ENCODE results near the gene MOB2.
"Not testable (repeated sequence)": the region's sequence is repeated elsewhere in the genome, so short reads cannot be mapped to it uniquely, and the experiment has no call there.

Gene MOB2

GRCh38 chr11:1439341-1439740 is 47.2 kb downstream of the MOB2 start:
- no peak for DNase-seq

DNA sequence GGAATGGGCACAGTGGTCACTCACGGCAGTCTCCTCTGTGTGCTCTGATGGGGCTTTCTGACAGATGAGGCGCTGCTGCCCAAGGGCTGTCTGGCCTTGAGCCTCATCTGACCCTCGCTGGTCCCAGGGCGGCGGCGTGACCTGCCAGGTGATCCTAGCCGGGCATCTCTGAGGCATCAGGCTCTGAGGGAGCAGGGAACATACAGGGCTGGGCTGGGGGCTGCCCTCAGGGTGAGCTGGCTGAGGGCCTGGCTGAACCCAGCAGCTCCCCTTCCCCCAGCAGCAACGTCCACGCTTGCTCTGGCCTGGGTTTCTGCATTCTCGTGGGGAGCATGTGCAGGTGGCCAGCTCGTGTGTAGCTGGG is 47.6 kb downstream of the MOB2 start:
- DNase-seq = no peak

- no peak for DNase-seq
Measured at GRCh38 chr11:1438261-1438966, 48.2 kb downstream of the MOB2 start.

DNA sequence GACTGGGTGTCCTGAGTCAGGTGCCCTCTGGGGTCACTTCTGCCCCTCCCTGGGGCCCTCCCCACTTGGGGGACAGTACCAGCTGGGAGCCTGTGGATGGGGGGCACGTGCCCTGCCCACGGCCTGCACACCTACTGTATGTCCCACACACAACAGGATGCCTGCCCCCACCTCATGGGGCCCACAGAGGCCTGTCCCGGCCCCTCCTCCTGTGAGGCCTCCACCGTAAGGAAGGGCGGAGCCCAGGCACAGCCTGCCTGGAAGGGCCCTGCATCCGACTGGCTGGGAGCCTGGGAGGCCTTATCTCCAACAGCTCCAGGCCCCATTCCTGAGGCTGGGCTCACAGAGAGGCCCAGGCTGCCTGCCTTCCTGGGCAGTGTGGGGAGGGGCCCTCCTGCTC is 49.1 kb downstream of the MOB2 start:
- peak in 1 of 2 donors; percentile 3 for DNase-seq

DNA sequence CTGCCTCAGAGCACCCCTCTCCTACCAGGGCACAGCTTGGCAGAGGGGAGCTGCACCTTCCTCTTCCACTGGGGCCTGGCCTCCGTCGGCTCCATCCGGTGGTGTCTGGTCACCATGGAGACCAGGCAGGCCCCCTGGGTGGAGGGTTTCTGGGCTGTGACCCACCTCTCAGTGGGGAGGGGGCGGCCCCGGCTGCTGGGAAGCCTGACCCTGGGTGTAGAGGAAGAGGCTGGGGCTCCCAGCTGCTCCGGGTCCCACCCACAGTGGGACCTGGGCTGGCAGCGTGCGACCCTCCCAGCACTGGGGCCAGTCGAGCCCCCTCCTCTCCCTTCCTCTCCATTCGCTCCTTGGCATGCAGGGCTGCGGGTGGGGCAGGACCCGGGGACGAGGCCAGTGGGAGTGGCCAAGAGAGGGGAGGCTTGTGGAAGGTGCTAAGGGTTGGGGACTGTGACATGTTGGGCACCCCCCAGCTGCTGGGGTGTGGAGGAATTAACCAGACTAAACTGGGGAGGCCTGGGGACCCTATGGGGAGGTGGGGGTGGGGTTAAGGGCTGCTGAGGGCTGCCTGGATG is 50.0 kb downstream of the MOB2 start:
- DNase-seq = no peak

DNA sequence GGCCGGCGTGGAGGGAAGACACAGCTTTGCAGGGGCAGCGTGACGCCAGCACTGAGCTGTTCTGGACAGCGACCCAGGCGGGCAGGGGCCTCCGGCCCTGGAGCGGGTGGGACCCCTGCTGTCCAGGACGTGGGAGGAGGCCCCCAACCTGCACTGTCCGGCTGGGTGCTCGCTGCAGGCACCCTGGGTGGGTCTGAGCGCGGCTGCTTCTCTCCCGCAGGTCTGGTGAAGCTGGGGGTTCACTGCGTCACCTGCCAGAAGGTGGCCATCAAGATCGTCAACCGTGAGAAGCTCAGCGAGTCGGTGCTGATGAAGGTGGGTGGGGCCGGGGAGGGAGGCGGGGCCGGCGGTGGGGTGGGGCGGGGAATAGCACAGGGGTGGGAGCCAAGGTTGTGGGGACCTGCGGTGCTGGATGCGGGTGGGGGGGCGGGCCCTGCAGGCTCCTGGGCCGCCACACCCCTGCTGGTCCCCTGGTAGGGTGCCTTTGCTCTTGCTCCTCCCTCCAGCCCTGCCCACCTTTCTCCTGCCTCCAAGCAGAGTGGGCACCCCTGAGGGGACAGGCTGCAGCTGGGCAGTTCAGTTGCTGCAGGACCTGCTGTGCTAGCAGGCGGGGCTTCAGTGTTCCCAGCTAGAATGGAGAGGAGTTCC is 50.6 kb downstream of the MOB2 start:
- DNase-seq = no peak

GRCh38 chr11:1435479-1435819 is 51.1 kb downstream of the MOB2 start:
- not testable (repeated sequence) for DNase-seq

- DNase-seq = no peak
Measured at GRCh38 chr11:1433977-1434640, 52.5 kb downstream of the MOB2 start.

DNA sequence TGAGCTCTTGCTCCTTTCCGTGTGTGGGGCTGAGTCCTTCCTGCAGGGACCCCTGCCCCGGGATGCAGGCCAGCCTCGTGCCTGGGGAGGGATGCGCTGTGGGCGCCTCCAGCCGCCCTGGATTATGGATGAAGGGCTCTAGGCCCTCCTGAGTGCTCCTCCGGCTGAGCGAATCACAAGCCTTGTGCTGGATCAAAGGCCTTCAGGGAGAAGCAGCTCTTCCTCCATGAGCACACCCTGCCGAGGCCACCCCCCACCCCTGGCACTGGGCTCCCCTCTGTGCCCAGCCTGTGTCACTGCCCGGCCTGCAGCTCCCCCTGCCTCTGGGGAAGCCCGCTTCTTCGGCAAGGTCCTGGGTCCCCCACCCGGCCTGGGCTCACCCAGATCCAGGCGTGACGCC is 53.0 kb downstream of the MOB2 start:
- no peak for DNase-seq

GRCh38 chr11:1428762-1429316 is 57.7 kb downstream of the MOB2 start:
- DNase-seq = no peak

GRCh38 chr11:1425439-1425838 is 61.1 kb downstream of the MOB2 start:
- no peak for DNase-seq

DNA sequence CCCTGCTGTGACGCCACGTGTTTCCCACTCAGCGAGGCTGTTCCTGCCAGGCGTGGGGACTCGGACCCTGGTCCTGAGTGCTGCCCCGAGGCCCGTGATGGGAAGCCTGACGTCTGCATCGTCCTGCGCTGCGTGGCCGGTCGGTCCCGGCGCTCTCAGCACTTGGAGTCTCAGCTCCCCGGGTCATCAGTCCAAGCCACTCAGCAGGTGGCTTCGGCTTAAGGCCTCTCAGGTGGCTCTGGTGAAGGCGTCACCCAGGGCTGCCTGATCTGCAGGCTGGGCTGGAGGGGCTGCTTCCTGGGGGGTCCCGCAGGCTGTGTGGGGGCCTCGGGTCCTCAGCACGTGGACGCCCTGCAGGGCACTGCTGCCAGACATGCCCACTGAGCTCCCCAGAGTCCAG is 61.6 kb downstream of the MOB2 start:
- DNase-seq = no peak

- not testable (repeated sequence) for DNase-seq
Measured at GRCh38 chr11:1423406-1423805, 63.2 kb downstream of the MOB2 start.

DNA sequence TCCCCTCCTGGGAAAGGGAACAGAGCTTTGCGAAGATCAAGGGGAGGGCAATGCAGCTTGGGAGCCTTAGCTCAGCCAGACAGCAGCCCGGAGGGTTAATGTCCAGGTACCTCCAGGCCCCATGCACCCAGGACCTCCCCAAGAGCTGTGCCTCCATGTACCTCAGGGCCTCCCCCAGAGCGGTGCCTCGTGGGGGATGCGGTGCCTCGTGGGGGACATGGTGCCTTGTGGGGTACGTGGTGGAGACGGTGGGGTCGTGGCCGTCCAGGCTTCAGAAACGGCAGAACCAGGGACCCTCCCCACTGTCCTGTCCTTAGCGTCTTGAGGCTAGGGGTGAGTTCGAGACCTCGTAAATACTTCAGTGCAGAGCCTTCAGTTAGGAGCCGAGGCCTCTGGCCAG is 63.6 kb downstream of the MOB2 start:
- no peak for DNase-seq

- DNase-seq = no peak
Measured at GRCh38 chr11:1422481-1422880, 64.1 kb downstream of the MOB2 start.

DNA sequence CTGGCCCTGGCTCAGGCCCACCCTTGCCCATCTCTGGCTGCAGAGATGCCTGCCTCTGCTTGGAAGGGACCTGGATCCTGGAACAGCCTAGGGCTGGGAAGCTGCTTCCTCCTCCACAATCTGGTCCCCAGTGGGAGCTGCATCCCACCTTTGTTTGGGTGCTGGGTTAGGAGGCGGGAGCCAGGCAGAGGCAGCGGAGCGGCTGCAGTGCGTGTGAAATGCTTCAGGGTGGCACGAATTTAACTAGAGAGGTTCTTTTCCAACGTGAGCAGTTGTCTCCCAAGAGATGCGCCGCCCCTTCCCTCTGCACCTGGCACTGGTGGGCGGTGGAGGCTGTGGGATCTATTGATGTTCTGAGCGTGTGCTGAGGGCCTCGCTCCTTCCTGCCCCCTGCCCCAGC is 65.3 kb downstream of the MOB2 start:
- DNase-seq = no peak

DNA sequence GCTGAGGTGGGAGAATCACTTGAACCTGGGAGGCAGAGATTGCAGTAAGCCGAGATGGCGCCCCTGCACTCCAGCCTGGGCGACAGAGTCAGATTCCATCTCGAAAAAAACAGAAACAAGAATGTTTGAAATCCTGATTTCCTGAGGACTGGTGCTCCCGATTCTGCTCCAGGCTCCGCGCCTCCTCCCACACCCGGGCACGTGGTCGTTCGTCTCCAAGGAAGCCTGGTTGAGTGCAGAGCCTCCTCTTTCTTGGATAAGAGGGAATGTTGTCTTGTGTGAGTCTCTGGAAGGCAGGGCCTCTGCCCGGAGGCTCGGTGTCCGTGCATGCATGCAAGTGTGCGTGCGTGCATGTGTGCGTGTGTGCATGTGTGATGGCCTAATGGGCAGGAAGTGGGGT is 66.8 kb downstream of the MOB2 start:
- no peak for DNase-seq

Data from stimulated activated CD4-positive, alpha-beta T cell treated with anti-CD3 and anti-CD28 coated beads, Interleukin-2, amount 100 ng/mL, for 48 hours (primary cell).